Hepatic stellate cell (primary cell): Measurements from ENCODE around the gene SLC4A2.

ENCODE experiments used
- DNase-seq: peaks from one replicate; pipeline ENCODE4 v3.0.0; 2011; ENCODE audit warnings: low spot score

Gene SLC4A2

DNA sequence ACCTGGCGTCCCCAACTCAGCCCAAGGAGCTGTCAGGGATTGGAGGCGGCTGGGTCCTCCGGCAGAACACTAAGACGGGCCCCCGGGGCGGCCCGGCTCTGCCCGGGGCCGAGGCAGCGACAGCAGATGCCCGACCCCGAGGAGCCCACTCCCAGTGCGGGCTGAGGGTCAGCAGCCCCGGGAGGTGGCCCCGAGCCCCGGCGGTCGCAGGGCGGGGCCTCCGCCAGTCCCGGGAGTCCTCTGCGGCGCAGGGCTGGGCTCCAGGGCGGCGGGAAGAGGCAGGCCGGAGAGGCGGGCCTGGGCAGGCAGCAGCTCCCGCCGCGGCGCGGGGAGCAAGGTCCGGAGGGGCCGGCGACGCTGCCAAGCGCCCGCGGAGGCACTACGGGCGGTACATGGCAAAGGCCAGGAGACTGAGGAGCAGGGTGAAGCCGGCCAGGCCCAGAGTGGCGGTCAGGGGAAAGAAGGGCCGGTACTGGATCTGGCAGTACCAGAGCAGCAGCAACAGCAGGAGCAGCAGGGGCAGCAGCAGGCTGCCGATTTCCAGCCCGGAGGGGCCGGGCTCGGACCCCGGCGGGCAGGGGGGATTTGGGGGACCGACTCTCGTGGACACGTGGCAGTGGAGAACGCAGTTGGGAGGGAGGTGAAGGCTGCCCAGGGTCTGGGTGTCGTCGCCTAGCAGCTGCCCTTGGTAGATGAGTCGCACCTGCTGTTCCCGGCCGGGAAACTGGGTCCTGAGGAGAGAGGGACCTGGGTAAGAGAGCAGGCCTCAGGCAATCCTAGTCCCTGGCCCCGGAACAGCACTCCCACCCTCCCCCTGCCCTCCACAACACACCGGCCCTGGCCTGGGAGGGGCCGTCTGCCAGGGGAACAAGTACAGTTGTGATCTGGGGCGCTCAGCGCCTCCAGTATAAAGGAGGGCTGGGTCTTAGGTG is 22.0 kb downstream of the SLC4A2 start:
- peak; percentile 42 for DNase-seq

DNA sequence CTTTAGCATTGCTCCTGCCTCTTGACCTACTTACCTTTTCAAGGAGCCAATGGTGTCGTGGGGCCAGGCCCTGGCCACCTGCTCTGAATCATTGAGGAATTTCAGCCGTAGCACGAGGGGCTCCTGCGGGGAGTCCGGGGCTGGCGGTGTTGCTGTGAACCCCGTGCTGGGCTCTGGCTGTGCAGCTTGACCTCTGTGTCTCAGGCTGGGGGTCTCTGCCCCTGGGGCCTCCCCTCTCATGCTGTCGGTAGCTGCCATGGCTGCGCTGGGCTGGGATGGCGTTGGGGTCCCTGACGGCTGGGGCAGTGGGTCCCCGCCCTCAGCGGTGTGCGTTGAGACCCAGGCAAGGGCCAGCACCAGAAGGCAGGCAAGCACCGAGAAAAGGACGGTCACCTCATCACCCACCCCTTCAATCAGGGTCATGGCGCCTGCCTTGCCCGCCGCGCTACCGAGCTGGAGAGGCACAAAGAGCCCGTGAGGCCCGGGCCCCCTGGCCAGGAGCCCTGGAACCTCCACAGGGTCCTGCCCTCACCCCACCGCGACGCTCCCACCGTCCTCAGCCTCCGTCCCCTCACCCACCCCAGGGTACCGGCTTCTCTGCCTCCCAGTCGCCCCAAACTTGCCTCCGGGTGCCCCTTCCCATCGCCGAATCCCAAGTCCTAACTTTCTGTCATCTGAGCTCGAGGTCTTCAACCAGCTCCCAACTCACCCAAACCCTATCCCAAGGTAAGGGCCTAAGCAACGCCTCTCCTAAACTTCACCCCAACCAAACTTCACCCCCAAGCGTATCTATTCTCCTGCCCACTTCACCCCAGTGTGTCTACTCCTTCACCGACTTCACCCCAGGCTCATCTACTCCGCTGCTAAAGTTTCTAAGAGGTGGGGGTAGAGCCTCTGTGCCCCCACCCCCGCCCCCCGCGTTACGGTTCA is 23.0 kb downstream of the SLC4A2 start:
- DNase-seq, result peak; percentile 27

- DNase-seq, result peak; percentile 75
Measured at GRCh38 chr7:151083071-151083823, 23.9 kb downstream of the SLC4A2 start, which contains the start of gene TMUB1. Gene TMUB1, minus strand, starts transcription at chr7:151083493. Its CDS starts 930 bp downstream, at chr7:151082563.

- no peak for DNase-seq
Measured at GRCh38 chr7:151083824-151084160, 24.4 kb downstream of the SLC4A2 start.

DNA sequence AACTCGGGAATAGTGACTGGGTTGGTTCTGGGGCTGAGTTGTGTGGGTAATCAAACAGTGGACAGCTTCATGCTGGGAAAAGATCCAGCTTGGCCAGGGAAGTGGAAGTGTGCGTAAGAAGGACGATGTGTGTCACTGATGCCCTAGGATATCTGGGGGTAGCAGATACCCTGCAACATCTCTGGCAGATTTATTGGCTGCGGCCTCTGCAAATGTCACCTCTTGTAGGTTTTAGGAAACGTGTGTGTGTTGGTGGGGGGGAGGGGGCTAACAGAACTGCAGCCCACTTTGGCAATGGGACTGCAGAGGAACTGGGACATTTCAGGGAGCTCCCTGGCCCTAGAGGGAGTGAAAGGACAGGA is 25.9 kb downstream of the SLC4A2 start:
- no peak for DNase-seq

- DNase-seq, result peak; percentile 90
Measured at GRCh38 chr7:151085691-151086620, 26.6 kb downstream of the SLC4A2 start, which contains the start of gene AGAP3. Gene AGAP3, plus strand, starts transcription at chr7:151086475. Its CDS starts 267 bp downstream, at chr7:151086742.

GRCh38 chr7:151086802-151087244 is 27.4 kb downstream of the SLC4A2 start:
- DNase-seq, result peak; percentile 60

GRCh38 chr7:151087245-151088018 is 28.0 kb downstream of the SLC4A2 start:
- DNase-seq, result peak; percentile 79

DNA sequence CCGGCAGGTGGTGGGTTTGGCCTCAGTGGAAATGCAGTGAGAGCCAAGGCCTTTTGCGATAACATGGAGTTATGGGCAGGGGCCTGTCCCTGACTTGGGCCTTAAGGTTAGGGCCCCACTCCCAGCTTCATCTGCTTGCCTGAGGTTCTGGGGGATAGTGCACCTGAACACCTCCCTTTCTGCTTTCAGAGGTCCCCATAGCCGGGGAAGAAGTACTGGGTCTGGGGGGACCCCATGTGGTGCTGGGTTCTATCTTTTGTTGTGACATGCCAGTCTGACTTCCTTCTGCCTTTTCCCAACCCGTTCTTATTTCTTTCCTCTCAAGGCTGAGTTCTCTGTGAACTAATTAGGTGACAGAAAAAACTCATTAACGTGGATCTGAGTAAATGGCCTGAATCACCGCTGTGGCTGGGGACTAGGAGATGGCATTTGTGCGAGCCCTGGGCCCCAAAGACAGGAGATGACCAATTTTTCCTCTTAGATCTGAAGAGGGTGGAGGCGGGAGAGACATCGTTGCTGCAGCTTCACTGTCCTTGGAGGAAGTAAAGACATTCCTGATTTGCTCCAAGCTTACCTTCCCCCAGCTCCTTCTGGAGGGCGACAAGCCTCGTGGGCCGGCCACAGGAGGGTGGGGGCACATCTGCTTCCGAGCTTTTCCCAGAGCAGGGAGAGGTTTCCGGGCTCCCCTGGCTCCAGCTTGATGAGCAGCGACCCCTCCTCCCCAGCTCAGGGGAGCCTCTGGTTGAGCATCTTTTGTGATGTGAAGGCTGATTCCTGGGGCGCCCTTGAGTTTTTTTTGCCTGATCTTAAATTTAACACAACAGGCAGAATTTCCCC is 28.8 kb downstream of the SLC4A2 start:
- DNase-seq, result no peak

DNA sequence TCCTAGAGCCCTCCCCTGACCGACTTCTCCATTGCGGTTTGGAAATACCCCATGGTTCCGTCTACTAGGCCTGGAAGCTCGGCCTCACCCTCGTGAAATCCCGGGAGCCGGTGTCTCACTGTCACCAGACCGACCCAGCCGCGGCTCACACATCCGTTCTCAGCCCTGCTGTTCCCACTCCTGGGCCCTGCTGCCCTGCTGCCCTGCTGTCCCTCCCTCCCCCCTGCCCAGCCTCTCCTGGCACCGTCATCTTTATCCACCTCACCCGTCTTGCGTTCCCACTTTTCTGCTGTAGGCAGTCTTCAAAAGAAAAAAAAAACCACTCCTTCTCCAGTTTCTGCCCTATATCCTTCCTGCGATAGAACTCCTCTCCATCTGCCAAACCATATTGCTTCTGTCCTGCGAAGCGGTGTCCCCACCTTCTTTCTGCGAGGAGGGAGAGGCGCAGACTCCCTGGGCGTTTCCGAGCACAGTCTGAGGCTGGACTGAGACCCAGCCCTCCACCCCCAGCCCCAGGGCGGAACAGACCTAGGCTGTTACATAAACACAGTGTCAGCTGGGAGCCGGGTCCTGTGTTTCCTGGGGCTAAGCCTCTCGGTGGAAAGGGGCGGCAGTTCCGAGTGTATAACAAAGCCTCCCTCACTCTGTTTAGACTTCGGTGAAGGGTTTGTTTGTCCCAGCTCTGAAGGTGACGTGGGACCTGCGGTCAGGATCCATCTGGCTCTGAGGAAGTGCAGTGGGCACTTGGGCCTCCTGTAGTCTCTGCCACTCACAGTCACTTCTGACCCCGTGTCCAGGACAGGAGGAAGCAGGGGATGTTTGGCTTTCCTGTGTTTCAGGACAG is 29.7 kb downstream of the SLC4A2 start:
- DNase-seq, result peak; percentile 50

- DNase-seq, result no peak
Measured at GRCh38 chr7:151089893-151090730, 30.7 kb downstream of the SLC4A2 start.

DNA sequence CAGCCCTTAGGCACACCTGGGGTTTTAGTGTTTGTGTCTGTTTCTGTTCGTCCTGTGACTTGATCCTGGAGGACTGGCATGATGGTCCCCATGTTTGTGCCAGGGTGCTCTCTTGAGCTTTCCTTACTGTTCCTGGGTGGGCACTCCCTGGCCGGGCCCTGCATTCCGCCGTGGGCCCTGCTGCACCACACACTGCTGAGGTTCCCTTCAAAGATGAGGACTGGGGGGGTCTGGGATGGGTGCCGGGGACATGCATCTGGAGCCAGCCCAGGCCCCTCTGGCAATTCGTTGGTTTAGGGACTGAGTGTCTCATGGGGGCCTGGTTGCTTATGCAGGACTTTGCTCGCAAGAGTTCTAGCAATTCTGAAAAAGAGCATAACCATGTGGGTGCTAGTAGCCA is 31.6 kb downstream of the SLC4A2 start:
- no peak for DNase-seq

GRCh38 chr7:151091431-151091830 is 32.0 kb downstream of the SLC4A2 start:
- DNase-seq, result no peak

DNA sequence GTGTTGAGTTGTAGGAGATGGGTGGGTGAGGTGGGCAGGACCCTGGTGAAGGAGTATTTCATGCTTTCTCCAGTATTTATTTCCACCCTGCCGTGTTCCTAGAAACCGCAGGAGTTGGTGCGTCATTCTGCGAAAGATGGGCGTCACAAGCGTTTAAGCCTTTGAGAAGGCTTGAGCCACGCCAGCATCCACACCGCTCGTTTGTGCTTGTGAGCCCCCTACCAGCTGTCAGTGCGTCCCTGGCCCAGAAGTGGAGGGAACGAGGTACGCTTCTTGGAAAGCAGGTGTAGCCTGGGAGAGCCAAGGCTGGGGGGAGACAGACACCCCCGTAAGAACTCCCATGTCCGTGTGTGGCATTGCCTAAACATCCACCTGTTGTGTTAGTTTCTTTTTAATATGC is 32.6 kb downstream of the SLC4A2 start:
- no peak for DNase-seq

- DNase-seq, result no peak
Measured at GRCh38 chr7:151093748-151094147, 34.4 kb downstream of the SLC4A2 start.

DNA sequence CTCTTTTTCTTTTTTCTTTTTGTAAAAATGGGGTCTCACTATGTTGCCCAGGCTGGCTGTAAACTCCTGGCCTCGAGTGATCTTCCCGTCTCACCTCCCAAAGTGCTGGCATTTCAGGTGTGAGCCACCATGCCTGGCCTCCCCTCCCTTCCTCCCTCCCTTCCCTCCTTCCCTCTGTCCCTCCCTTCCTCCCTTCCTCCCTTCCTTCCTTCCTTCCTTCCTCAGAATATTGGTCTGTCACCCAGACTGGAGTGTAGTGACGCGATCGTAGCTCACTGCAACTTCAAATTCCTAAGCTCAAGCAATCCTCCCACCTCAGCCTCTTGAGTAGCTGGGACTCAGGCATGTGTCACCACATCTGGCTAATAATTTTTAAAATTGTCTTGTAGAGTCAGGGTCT is 35.3 kb downstream of the SLC4A2 start:
- no peak for DNase-seq

DNA sequence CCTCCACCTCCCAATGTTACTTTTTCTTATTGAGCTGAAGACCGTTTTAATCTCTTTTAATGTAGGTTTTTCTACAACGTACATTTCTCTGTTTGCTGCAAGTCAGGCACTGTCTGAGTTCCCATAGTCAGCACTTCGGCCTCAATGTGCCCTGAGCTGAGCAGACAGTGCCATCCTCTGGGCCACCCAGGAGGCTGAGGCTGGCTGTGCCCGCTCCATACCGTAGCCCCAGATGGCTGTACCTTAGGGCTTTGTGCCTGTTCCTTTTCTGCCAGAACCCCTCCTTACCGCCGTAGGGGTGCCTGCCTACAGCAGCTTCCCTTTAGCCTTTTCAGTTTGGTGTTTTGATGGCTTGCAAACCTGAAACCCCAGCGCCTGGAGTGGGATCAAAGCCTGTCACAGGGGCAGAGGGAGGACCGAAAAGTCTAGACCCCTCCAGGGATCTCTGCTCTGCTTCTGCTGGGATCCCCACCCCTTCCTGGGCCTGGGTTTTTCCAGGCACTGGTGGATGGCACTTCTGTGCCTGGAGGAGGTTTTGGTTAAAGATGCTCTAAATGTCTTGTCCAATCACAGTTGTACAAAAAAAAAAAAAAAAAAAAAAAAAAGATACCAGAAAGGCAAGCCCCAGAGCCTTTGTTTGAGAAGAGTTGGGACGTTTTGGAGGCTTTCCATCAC is 35.9 kb downstream of the SLC4A2 start:
- DNase-seq, result no peak
